ENCODE results near the gene PLCB1. TPM values are rescaled to one million over a fixed set of nuclear protein-coding genes. Genes with fewer than 3 reads are reported as not detected.
A peak's percentile ranks its signal among the peaks of the same experiment; 100 is the strongest.
"Not testable (repeated sequence)": the region's sequence is repeated elsewhere in the genome, so short reads cannot be mapped to it uniquely, and the experiment has no call there.

PLCB1 gene
- total RNA-seq: 1 to 10 TPM; 2.2 to 2.8 TPM

- Mint-ChIP-seq H3K9me3 (no peaks in the 10 kb centered on the region), H3K4me3 (peak within 1 kb of the TSS; percentile 75), H3K27ac (peak within 1 kb of the TSS; percentile 6), H3K36me3 (no peaks in the 10 kb centered on the region), H3K4me1 (peaks cover 25% of the 10 kb centered on the region), H3K27me3 (peaks cover 48% of the 10 kb centered on the region)
- peak; percentile 86 for DNase-seq
Observed at GRCh38 chr20:8131598-8132483, at the start of gene PLCB1. TSS of gene PLCB1 (plus strand) at chr20:8132266. CDS start at chr20:8132652, 386 bp downstream.

GRCh38 chr20:8082989-8083388 is 49.1 kb upstream of the PLCB1 start:
- Mint-ChIP-seq H3K36me3 (no peaks in the 10 kb centered on the region), H3K4me3 (no peak overlapping the region), H3K9me3 (no peaks in the 10 kb centered on the region), H3K27ac (no peak overlapping the region), H3K27me3 (peaks cover 4% of the 10 kb centered on the region), H3K4me1 (no peaks in the 10 kb centered on the region)
- no peak for DNase-seq

GRCh38 chr20:8089668-8090067 is 42.4 kb upstream of the PLCB1 start:
- DNase-seq: no peak
- peaks cover 26% of the 10 kb centered on the region for H3K27me3 Mint-ChIP-seq
- H3K4me3 Mint-ChIP-seq: no peak overlapping the region
- no peak overlapping the region for H3K27ac Mint-ChIP-seq
- H3K36me3 Mint-ChIP-seq: no peaks in the 10 kb centered on the region
- no peaks in the 10 kb centered on the region for H3K4me1 Mint-ChIP-seq
- no peaks in the 10 kb centered on the region for H3K9me3 Mint-ChIP-seq

- no peak overlapping the region for H3K4me3 Mint-ChIP-seq
Observed at GRCh38 chr20:8094415-8094818, 37.6 kb upstream of the PLCB1 start.

GRCh38 chr20:8094850-8095249 is 37.2 kb upstream of the PLCB1 start:
- Mint-ChIP-seq H3K27me3 (peaks cover 14% of the 10 kb centered on the region), H3K27ac (no peak overlapping the region), H3K4me3 (no peak overlapping the region), H3K4me1 (no peaks in the 10 kb centered on the region), H3K9me3 (no peaks in the 10 kb centered on the region), H3K36me3 (no peaks in the 10 kb centered on the region)
- no peak for DNase-seq

More at GRCh38 chr20:8094415-8094818, 37.6 kb upstream of the PLCB1 start:
- DNase-seq: no peak
- H3K27me3 Mint-ChIP-seq: peaks cover 17% of the 10 kb centered on the region
- H3K36me3 Mint-ChIP-seq: no peaks in the 10 kb centered on the region
- no peaks in the 10 kb centered on the region for H3K9me3 Mint-ChIP-seq
- H3K27ac Mint-ChIP-seq: no peak overlapping the region
- no peaks in the 10 kb centered on the region for H3K4me1 Mint-ChIP-seq

- Mint-ChIP-seq H3K9me3 (no peaks in the 10 kb centered on the region), H3K36me3 (no peaks in the 10 kb centered on the region), H3K27ac (no peak overlapping the region), H3K4me1 (no peaks in the 10 kb centered on the region), H3K4me3 (no peak overlapping the region), H3K27me3 (peaks cover 16% of the 10 kb centered on the region)
- DNase-seq: no peak
Observed at GRCh38 chr20:8095648-8096572, 36.2 kb upstream of the PLCB1 start.

GRCh38 chr20:8097307-8097706 is 34.8 kb upstream of the PLCB1 start:
- Mint-ChIP-seq H3K27me3 (peaks cover 6% of the 10 kb centered on the region), H3K36me3 (no peaks in the 10 kb centered on the region), H3K9me3 (no peaks in the 10 kb centered on the region), H3K27ac (no peak overlapping the region), H3K4me3 (no peak overlapping the region), H3K4me1 (no peaks in the 10 kb centered on the region)
- DNase-seq: no peak

- Mint-ChIP-seq H3K27ac (no peak overlapping the region), H3K9me3 (peaks cover 24% of the 10 kb centered on the region), H3K27me3 (peaks cover 8% of the 10 kb centered on the region), H3K4me1 (no peaks in the 10 kb centered on the region), H3K4me3 (no peak overlapping the region), H3K36me3 (peaks cover 2% of the 10 kb centered on the region)
- no peak for DNase-seq
Observed at GRCh38 chr20:8104252-8104651, 27.8 kb upstream of the PLCB1 start.

- H3K4me1 Mint-ChIP-seq, H3K4me3 Mint-ChIP-seq, DNase-seq, H3K27ac Mint-ChIP-seq, H3K27me3 Mint-ChIP-seq, H3K36me3 Mint-ChIP-seq, H3K9me3 Mint-ChIP-seq: not testable (repeated sequence)
Observed at GRCh38 chr20:8114612-8115011, 17.5 kb upstream of the PLCB1 start.

GRCh38 chr20:8115436-8115835 is 16.6 kb upstream of the PLCB1 start:
- H3K27me3 Mint-ChIP-seq: peaks cover 4% of the 10 kb centered on the region
- H3K4me3 Mint-ChIP-seq: no peak overlapping the region

GRCh38 chr20:8116067-8116811 is 15.8 kb upstream of the PLCB1 start:
- Mint-ChIP-seq H3K9me3 (no peaks in the 10 kb centered on the region), H3K27me3 (peaks cover 7% of the 10 kb centered on the region), H3K4me1 (no peaks in the 10 kb centered on the region), H3K36me3 (no peaks in the 10 kb centered on the region), H3K27ac (no peak overlapping the region), H3K4me3 (no peak overlapping the region)
- DNase-seq: no peak

More at GRCh38 chr20:8115436-8115835, 16.6 kb upstream of the PLCB1 start:
- no peaks in the 10 kb centered on the region for H3K9me3 Mint-ChIP-seq
- no peaks in the 10 kb centered on the region for H3K36me3 Mint-ChIP-seq
- no peak for DNase-seq
- H3K27ac Mint-ChIP-seq: no peak overlapping the region
- H3K4me1 Mint-ChIP-seq: no peaks in the 10 kb centered on the region

GRCh38 chr20:8117636-8118035 is 14.4 kb upstream of the PLCB1 start:
- peaks cover 7% of the 10 kb centered on the region for H3K27me3 Mint-ChIP-seq

GRCh38 chr20:8118039-8118438 is 14.0 kb upstream of the PLCB1 start:
- Mint-ChIP-seq H3K36me3 (no peaks in the 10 kb centered on the region), H3K4me1 (no peaks in the 10 kb centered on the region), H3K4me3 (no peak overlapping the region), H3K27ac (no peak overlapping the region), H3K9me3 (no peaks in the 10 kb centered on the region), H3K27me3 (peaks cover 7% of the 10 kb centered on the region)
- no peak for DNase-seq

More at GRCh38 chr20:8117636-8118035, 14.4 kb upstream of the PLCB1 start:
- DNase-seq: no peak
- no peaks in the 10 kb centered on the region for H3K9me3 Mint-ChIP-seq
- no peaks in the 10 kb centered on the region for H3K36me3 Mint-ChIP-seq
- H3K4me1 Mint-ChIP-seq: no peaks in the 10 kb centered on the region
- H3K27ac Mint-ChIP-seq: no peak overlapping the region
- H3K4me3 Mint-ChIP-seq: no peak overlapping the region

GRCh38 chr20:8118760-8119159 is 13.3 kb upstream of the PLCB1 start:
- Mint-ChIP-seq H3K36me3 (no peaks in the 10 kb centered on the region), H3K4me1 (no peaks in the 10 kb centered on the region), H3K27ac (no peak overlapping the region), H3K27me3 (peaks cover 7% of the 10 kb centered on the region), H3K9me3 (no peaks in the 10 kb centered on the region), H3K4me3 (no peak overlapping the region)
- no peak for DNase-seq

- H3K4me1 Mint-ChIP-seq: no peaks in the 10 kb centered on the region
Observed at GRCh38 chr20:8121666-8122065, 10.4 kb upstream of the PLCB1 start.

More at GRCh38 chr20:8121666-8122065, 10.4 kb upstream of the PLCB1 start:
- H3K36me3 Mint-ChIP-seq: no peaks in the 10 kb centered on the region
- no peak overlapping the region for H3K27ac Mint-ChIP-seq
- no peak overlapping the region for H3K4me3 Mint-ChIP-seq
- H3K9me3 Mint-ChIP-seq: no peaks in the 10 kb centered on the region
- no peak for DNase-seq
- peaks cover 16% of the 10 kb centered on the region for H3K27me3 Mint-ChIP-seq
